KG1 (cell line): ENCODE measurements around the gene TNIK.

ENCODE experiments used
- DNase-seq: peaks from one replicate; lab custom pipeline; 2025; lab: John Stamatoyannopoulos, UW

The TNIK gene

DNA sequence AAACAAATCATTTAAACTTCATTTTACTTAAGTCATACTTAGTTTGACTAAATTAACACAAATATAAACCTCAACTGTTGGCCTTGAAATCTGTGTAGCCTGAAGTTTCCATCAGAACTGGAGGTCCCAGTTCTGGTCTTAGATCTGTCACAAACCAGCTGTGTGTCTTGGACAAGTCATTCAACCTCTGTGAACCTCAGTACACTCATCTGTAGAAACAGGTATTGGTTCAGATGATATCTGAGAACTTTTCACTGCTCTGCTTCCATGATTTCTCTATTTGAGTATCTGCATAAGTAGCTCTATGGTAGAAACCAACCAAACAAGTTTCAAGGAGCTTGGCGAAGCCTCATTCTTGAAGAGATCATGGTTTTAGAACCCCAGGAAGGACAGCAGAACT lies 373.3 kb downstream of the TNIK start:
- DNase-seq = no peak

GRCh38 chr3:171077261-171077660 lies 382.9 kb downstream of the TNIK start:
- no peak for DNase-seq

DNA sequence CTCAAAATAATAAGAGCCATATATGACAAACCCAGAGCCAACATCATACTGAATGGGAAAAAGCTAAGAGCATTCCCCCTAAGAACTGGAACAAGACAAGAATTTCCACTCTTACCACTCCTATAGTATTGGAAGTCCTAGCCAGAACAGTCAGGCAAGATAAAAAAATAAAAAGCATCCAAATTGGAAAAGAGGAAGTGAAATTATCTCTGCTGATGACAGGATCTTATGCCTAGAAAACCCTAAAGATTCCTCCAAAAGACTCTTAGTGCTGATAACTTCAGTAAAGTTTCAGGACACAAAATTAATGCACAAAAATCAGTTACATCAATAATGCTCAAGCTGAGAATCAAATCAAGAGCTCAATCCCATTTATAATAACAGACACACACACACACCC lies 387.8 kb downstream of the TNIK start:
- no peak for DNase-seq

DNA sequence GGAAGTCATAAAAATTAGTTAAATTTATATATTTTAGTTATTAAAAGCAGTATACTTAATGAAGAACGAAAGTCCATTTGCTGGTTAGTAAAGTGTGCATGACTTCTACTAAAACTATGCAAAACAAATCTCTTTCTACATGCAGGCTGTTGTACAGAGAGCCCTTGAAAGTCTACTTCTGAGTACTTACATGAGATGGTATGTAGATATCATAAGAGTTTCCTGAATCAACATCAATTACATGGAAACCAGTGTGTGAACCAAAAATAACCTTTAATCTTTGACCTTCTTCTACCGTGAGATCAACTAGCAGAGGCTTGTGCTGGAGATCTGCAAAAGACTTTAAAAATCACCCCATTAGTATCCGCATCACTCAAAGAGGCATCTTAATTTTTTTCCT lies 391.5 kb downstream of the TNIK start:
- no peak for DNase-seq

DNA sequence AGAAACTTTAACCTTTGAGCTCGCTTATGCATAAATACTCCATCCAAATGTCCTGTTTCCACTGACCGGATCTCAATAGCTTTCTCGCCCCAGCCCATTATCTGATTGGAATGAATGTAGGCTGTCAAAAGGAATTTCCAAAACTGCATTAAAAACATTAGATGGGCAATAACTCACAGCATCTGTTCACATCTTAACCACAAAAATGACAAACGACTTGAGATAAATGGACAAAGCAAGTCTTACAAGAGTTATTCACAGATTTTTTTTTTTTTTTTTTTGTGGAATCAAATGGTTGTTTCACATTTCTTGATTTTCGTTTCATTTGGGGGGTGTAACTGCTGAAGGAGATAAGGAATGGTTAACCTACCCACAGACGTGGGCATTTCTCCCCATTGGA lies 394.0 kb downstream of the TNIK start:
- no peak for DNase-seq

GRCh38 chr3:171065732-171066131 lies 394.5 kb downstream of the TNIK start:
- no peak for DNase-seq

GRCh38 chr3:171064461-171064860 lies 395.7 kb downstream of the TNIK start:
- DNase-seq = no peak

GRCh38 chr3:171061749-171062148 lies 398.5 kb downstream of the TNIK start:
- no peak for DNase-seq

DNA sequence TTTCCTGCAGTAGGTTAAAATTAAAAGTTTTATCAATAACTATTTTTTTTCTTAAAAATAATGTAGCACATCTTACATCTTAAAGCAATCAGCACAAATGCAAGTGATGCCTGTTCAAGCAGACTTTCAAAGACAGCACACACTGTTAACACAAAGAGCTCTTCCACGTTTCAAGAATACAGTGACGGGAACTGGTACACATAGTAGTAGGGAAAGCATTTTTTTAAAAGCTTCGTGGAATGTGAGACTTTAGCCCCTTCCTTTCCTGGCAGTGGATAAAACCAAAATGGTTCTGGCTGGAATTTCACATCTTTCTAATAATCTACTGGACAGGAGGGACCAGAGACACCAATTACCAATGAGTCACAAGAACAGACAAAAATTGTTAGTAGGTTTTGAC lies 400.2 kb downstream of the TNIK start:
- DNase-seq = no peak

DNA sequence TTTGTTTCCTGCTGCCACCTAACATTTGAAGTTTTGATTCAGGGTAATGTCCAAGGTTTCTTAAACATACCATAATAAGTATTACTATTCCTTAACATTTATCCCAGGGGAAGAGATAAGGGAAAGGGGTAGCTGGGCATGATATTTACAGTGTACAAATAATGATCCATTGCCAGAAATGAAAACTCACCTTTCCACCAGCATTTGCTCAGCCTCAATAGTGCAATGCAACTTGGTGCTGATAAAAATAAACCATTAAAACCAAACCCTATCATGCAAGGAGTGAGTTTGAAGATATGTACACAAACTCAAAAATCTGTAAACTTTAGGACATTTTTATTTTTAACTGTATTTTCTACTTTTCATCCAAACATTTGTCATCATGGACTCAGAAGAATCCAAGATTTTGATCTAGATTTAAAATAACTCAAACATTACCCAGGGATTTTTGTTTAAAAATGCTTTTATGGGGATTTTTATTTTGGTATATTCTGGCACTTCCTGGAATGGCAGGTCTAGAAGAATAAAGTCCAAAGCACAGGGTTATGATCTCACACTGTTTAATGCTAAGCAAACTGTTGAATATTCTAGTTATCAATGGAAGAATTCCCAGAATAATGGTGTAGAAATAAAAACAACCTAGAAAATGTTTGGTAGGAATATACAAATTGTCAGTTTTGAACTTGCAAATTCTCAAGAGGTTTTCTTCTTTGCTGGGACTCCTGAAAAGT lies 401.2 kb downstream of the TNIK start:
- no peak for DNase-seq

DNA sequence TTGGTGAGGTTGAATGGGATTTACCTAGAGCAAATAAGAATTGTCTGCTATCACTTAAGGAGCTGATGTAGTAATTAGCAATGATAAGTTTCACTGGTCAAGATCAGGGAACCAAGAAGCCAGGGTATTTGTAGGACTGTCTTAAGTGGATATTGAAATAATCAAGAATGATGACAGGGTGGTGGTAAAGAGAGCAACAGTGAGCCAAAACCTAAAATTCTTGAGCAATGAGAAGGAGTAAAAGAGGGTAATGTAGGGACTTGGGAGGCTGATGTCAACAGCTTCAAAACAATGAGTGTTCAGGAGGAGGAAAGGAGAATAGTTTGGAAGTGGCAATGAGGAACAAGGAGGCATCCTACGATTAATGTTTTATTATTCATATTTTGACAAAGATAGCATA lies 402.1 kb downstream of the TNIK start:
- DNase-seq = no peak

GRCh38 chr3:171057072-171057471 lies 403.1 kb downstream of the TNIK start:
- DNase-seq = no peak

DNA sequence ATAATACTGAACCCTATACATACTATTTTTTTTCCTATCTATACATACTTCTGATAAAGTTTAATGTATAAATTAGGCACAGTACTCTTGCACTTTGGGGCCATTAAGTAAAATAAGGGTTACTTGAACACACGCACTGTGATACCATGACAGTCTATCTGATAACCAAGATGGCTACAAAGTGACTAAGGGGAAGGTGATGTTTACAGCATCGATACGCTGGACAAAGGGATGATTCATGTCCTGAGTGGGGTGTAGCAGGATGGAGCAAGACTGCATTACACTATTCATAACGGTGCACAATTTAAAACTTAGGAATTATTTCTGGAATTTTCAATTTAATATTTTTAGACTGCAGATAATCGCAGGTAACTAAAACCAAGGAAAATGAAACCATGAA lies 403.7 kb downstream of the TNIK start:
- DNase-seq = no peak

DNA sequence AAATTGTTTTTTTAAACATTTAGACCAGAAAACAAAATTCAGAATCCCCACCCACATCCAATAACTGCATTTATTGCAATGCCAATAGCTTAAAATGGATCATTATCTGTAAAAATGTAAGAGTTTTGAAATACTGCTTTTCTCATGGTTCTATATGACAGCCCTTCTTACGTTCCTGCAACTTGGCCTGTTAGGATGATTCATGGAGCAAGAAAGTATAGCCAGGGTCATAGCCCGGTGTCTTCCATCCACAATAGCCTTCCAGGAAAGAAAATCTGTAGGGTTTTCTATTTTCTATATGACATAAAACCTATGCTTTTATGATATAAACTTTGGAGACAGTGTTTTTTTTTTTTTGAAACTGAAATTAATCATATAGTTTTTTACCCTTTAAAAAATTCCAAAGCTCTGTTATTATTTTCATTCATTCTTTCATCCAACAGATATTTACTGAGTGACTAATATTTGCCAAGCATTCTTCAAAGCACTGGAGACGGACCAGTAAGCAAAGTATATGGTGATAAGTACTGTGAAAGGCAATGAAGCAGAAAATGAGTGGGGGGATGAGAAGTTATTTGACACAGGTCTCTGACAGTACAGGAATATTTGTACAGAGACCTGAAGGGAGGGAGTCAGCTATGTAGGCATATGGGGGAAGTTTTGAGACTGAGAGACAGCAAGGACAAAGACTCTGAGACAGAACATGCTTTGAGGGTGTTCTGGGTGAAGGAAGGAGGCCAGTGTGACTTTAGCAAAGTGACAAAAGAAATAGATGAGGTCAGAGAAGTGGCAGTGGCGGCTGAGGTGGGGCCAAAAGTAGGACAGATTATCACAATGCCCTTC lies 404.6 kb downstream of the TNIK start:
- no peak for DNase-seq

GRCh38 chr3:171054921-171055320 lies 405.3 kb downstream of the TNIK start:
- no peak for DNase-seq

GRCh38 chr3:171054231-171054630 lies 406.0 kb downstream of the TNIK start:
- no peak for DNase-seq

GRCh38 chr3:171049861-171050444 lies 410.3 kb downstream of the TNIK start:
- DNase-seq = no peak

- no peak for DNase-seq
Measured at GRCh38 chr3:171046760-171047159, 413.4 kb downstream of the TNIK start.

DNA sequence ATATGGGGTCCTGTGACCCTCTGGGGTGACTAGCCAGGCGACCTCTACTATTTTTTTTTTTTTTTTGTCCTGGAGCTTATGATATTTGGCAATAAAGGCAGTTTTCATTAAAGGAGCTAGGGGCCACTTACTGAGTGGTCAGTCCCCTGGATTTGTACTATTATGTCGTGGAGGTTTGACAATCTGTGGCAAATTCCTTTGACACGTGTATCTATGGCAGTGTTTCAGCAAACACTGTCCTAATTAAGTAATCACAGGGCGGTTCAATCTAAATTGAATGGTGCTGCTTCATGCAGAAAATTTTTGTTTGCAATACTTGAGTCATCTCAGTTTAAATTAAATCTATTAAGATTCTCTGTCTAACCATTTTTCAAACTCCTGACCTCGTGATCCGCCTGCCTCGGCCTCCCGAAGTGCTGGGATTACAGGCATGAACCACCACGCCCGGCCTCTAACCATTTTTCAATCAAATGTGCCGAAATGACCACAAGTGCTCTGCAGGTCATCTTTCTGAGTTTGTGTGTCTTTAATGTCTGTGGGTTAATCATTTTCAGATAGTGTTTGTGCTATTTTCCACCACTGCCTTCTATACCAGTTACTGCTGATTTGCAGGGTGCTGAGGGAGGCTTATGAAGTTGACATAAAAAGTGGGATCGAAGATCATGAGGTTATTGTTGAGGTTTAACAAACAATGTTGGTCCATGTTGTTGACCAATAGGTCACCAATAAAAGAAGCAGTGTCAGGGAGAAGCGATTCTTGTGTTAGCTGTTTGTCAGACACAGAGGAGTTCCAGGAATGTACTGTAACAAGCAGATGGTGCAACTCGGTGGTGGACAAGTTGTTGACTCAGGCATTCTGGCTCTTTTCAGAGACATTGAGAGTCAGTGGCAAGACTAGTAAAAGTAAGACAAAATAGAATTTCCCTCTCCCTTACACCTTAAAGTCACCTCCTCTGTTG lies 415.1 kb downstream of the TNIK start:
- DNase-seq = no peak

- no peak for DNase-seq
Measured at GRCh38 chr3:171044384-171044783, 415.8 kb downstream of the TNIK start.

GRCh38 chr3:171039674-171040073 lies 420.5 kb downstream of the TNIK start:
- no peak for DNase-seq

GRCh38 chr3:171038342-171038741 lies 421.9 kb downstream of the TNIK start:
- DNase-seq = no peak
